Fibroblast of villous mesenchyme (primary cell): ENCODE data around the gene NCOA4. TPM values are rescaled to one million over a fixed set of nuclear protein-coding genes. Genes with fewer than 3 reads are reported as not detected.
"Not testable (repeated sequence)": the region's sequence is repeated elsewhere in the genome, so short reads cannot be mapped to it uniquely, and the experiment has no call there.

Source experiments
- DNase-seq: peaks from one replicate; pipeline ENCODE4 v3.0.0-alpha.2; 2010; ENCODE audit warnings: low read depth
- H3K4me3 ChIP-seq: 2 replicates; pipeline ENCODE4 v1.5.1; 2011; ENCODE audit warnings: low read depth, mild to moderate bottlenecking, low read length
- small RNA-seq: library from RNA; depleted of rRNA; stranded (forward); fragments of <200 nt; gene quantifications from one replicate; pipeline ENCODE3, GENCODE V24; 2012
- total RNA-seq: library from RNA; depleted of rRNA; stranded (reverse); fragments of >200 nt; gene quantifications from 2 replicates; pipeline ENCODE4 v1.2.3, GENCODE V29; 2012

The NCOA4 gene
- total RNA-seq, 1 donor, result 256 TPM

- DNase-seq, result peak; percentile 88
- peak within 1 kb of the TSS; percentile 78 for H3K4me3 ChIP-seq
Measured at GRCh38 chr10:45972106-45972812, 58.2 kb downstream of the NCOA4 start, which contains the start of gene TIMM23. Gene TIMM23, plus strand, starts transcription at chr10:45972489. Its CDS starts 136 bp downstream, at chr10:45972625.

- DNase-seq, result peak; percentile 6
- peak overlapping the region; percentile 78 for H3K4me3 ChIP-seq
Measured at GRCh38 chr10:45971742-45972105, 58.7 kb downstream of the NCOA4 start.

GRCh38 chr10:45971019-45971418 is 59.4 kb downstream of the NCOA4 start:
- peak overlapping the region; percentile 78 for H3K4me3 ChIP-seq
- DNase-seq, result not testable (repeated sequence)

GRCh38 chr10:45962686-45963452 is 67.6 kb downstream of the NCOA4 start:
- not testable (repeated sequence) for H3K4me3 ChIP-seq, DNase-seq

- H3K4me3 ChIP-seq, DNase-seq: not testable (repeated sequence)
Measured at GRCh38 chr10:45957928-45958327, 72.5 kb downstream of the NCOA4 start.

DNA sequence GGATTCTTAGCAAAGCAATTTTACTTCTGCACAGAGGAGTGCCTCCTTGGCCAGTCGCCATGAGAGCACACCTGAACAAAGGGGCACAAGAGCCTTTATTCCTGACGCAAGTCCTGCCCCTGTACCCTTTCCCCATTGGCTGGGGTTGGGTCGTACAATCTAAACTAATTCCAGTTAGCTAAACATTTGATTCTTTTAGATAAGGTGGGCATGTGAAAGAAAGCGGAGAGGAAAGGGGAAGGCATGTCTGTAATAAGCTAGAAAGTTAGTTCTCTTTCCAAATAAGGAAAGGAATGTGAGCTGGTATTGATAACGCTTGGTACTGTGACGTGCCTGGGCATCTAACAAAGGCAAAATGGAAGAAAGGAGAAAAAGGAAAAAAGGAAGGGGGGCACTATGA is 73.8 kb downstream of the NCOA4 start:
- peak; percentile 19 for DNase-seq

More for the DNA sequence above, 73.8 kb downstream of the NCOA4 start:
- H3K4me3 ChIP-seq, result not testable (repeated sequence)

Small RNAs within 50 kb of the gene (small RNA-seq; reads per million reads assigned to genes)
- not detected for gene SNORA74C-1

Other genes starting within 250 kb of the NCOA4 start
- 3.5 and 7.8 TPM in 2 replicates for gene AGAP4, start 183.1 kb downstream of the NCOA4 start, total RNA-seq
- 62.2 and 79.5 TPM in 2 replicates for gene TIMM23, start 58.1 kb downstream of the NCOA4 start, total RNA-seq
- not detected in 2 replicates for gene MSMB, start 15.6 kb upstream of the NCOA4 start, total RNA-seq